HEK293T (cell line): ENCODE results near the gene INCA1.

Experiments
- BHLHE40 ChIP-seq: fragments of 450-650 bp; IDR thresholded peaks from 2 replicates; pipeline ENCODE4 v1.6.1; 2016; ENCODE audit warnings: mild to moderate bottlenecking, moderate library complexity, borderline replicate concordance
- CTBP1 ChIP-seq: fragments of 450-650 bp; IDR thresholded peaks from 2 replicates; pipeline ENCODE4 v1.6.1; 2016; ENCODE audit warnings: borderline replicate concordance
- TARDBP ChIP-seq: fragments of 450-650 bp; IDR thresholded peaks from 2 replicates; pipeline ENCODE4 v1.6.1; 2016

- TF ChIP-seq CTBP1: no peak
- TF ChIP-seq TARDBP: no peak
- no peak for TF ChIP-seq BHLHE40
These were observed 24.6 kb downstream of the INCA1 start for GRCh38 chr17:4972752-4973151.
